GM23248 (cell line): ENCODE results near the gene MOAP1. TPM values are rescaled to one million over a fixed set of nuclear protein-coding genes. Genes with fewer than 3 reads are reported as not detected.
"Not testable (repeated sequence)": the region's sequence is repeated elsewhere in the genome, so short reads cannot be mapped to it uniquely, and the experiment has no call there.

Experiments
- DNase-seq: peaks from one replicate; pipeline ENCODE4 v3.0.0-alpha.2; 2015
- H2AFZ ChIP-seq: fragments of 200-600 bp; sonication (generic); 2 replicates; pipeline ENCODE4 v1.6.1; 2016; ENCODE audit warnings: antibody characterized with exemption
- H3F3A ChIP-seq: fragments of 200-600 bp; sonication (generic); 2 replicates; pipeline ENCODE4 v1.6.1; 2016; ENCODE audit warnings: mild to moderate bottlenecking, antibody characterized with exemption, mixed run types; ENCODE audit not compliant: insufficient read depth
- H3K27ac ChIP-seq: fragments of 200-600 bp; sonication (generic); 2 replicates; pipeline ENCODE4 v1.5.1; 2016; ENCODE audit warnings: mild to moderate bottlenecking
- H3K27me3 ChIP-seq: fragments of 200-600 bp; sonication (generic); replicated peaks from 2 replicates; pipeline ENCODE4 v1.6.1; 2016; ENCODE audit warnings: mild to moderate bottlenecking; ENCODE audit not compliant: insufficient read depth
- H3K36me3 ChIP-seq: fragments of 200-600 bp; sonication (generic); 2 replicates; pipeline ENCODE4 v1.6.1; 2016; ENCODE audit warnings: low read depth, mild to moderate bottlenecking
- H3K4me1 ChIP-seq: fragments of 200-600 bp; sonication (generic); 2 replicates; pipeline ENCODE4 v1.6.1; 2016; ENCODE audit warnings: mild to moderate bottlenecking; ENCODE audit not compliant: insufficient read depth
- H3K4me2 ChIP-seq: fragments of 200-600 bp; sonication (generic); one replicate; pipeline ENCODE4 v1.6.1; 2016; ENCODE audit warnings: mild to moderate bottlenecking; ENCODE audit not compliant: unreplicated experiment
- H3K4me3 ChIP-seq: fragments of 200-600 bp; sonication (generic); 2 replicates; pipeline ENCODE4 v1.5.1; 2016; ENCODE audit warnings: mild to moderate bottlenecking
- H3K79me2 ChIP-seq: fragments of 200-600 bp; sonication (generic); 2 replicates; pipeline ENCODE4 v1.6.1; 2016; ENCODE audit warnings: mild to moderate bottlenecking; ENCODE audit not compliant: insufficient read depth
- H3K9ac ChIP-seq: fragments of 200-600 bp; sonication (generic); 2 replicates; pipeline ENCODE4 v1.6.1; 2016; ENCODE audit warnings: mild to moderate bottlenecking
- H3K9me2 ChIP-seq: fragments of 200-600 bp; sonication (generic); 2 replicates; pipeline ENCODE4 v1.6.1; 2016; ENCODE audit warnings: mixed run types, mild to moderate bottlenecking, moderate library complexity; ENCODE audit not compliant: insufficient read depth
- H3K9me3 ChIP-seq: fragments of 200-600 bp; sonication (generic); one replicate; pipeline ENCODE4 v1.6.1; 2017; ENCODE audit warnings: low read depth
- H4K20me1 ChIP-seq: fragments of 200-600 bp; sonication (generic); 2 replicates; pipeline ENCODE4 v1.6.0; 2016; ENCODE audit not compliant: insufficient read depth
- EZH2 ChIP-seq: fragments of 200-600 bp; sonication (generic); IDR thresholded peaks from 2 replicates; pipeline ENCODE4 v1.6.1; 2018; ENCODE audit warnings: antibody characterized with exemption, mild to moderate bottlenecking; ENCODE audit not compliant: insufficient read depth, poor library complexity, severe bottlenecking
- EZH2phosphoT487 ChIP-seq: fragments of 200-600 bp; sonication (generic); IDR thresholded peaks from 2 replicates; pipeline ENCODE4 v1.6.1; 2018; ENCODE audit warnings: antibody characterized with exemption, moderate library complexity, mild to moderate bottlenecking, low read depth; ENCODE audit not compliant: insufficient read depth
- WGBS, 2 experiments: methylation state at CpG; one replicate each; pipeline ENCODE4 v1.1.6; 2015 to 2017; ENCODE audit warnings: low lambda C conversion rate in 2 of 2, low coverage in 1 of 2; ENCODE audit errors: missing lambda C conversion rate in 2 of 2; 5-methylcytosine and 5-hydroxymethylcytosine counted together
- in situ Hi-C: fragments of 300-500 bp; cut with MboI; formaldehyde crosslinking; loops from 2 replicates; pipeline ENCODE4 v1.15.0; 2020
- polyA plus RNA-seq: library from polyadenylated mRNA; unstranded; fragments of >200 nt; fragmentation: Nextera tagmentation; extraction: Ambion mirVana; gene quantifications from 2 replicates; pipeline ENCODE4 v1.2.1, GENCODE V29; 2016
- total RNA-seq: library from RNA; depleted of rRNA; stranded (reverse); fragments of >200 nt; shearing (Covaris generic); gene quantifications from 2 replicates; pipeline ENCODE4 v1.2.3, GENCODE V29; 2014

The MOAP1 gene
- total and polyA plus RNA-seq, 2 experiments from 2014 or later, result 9.8 to 18.3 TPM

DNA sequence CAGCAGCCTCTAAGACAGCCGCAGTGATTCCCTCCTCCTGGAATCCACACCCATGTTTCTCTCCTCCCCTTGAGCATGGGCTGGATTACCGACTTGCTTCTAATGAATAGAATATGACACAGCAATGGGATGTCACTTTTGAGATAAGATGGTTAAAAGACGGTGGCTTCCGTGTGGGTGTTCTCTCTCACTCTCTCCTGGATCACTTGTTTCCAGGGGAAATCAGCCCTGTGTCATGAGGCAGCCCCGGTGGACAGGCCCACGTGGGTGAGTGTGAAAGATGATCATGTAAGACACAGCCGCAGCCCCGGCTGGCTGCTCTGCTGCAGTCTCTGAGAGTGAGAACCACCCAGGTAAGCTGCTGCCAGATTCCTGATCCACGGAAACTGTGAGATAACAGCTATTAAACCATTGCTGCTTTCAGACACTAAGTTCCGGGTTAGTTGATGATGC, 10.7 kb downstream of the MOAP1 start:
- no peaks in the 10 kb centered on the region for H3F3A ChIP-seq
- H3K27me3 ChIP-seq, result no peaks in the 10 kb centered on the region
- H3K4me1 ChIP-seq, result no peaks in the 10 kb centered on the region
- H3K4me3 ChIP-seq, result no peak overlapping the region
- WGBS, 2 experiments, result 14 to 20% methylated on average over 10 of the region's 10 CpGs
- H3K79me2 ChIP-seq, result no peaks in the 10 kb centered on the region
- H3K36me3 ChIP-seq, result no peaks in the 10 kb centered on the region
- no peaks in the 10 kb centered on the region for H3K9me2 ChIP-seq
- H3K4me2 ChIP-seq, result peak overlapping the region; percentile 23
- H3K27ac ChIP-seq, result no peak overlapping the region
- TF ChIP-seq EZH2 (no peak), EZH2phosphoT487 (no peak)
- DNase-seq, result peak; percentile 52
- H2AFZ ChIP-seq, result peak overlapping the region; percentile 75
- H3K9me3 ChIP-seq, result no peaks in the 10 kb centered on the region
- in situ Hi-C loops, result no loop called here
- no peak overlapping the region for H3K9ac ChIP-seq
- no peaks in the 10 kb centered on the region for H4K20me1 ChIP-seq

GRCh38 chr14:93171376-93171775, 13.3 kb downstream of the MOAP1 start:
- Histone ChIP-seq H3K9me2 (no peaks in the 10 kb centered on the region), H3K79me2 (no peaks in the 10 kb centered on the region), H2AFZ (no peak overlapping the region), H3K9me3 (no peaks in the 10 kb centered on the region), H3K9ac (no peak overlapping the region), H3F3A (no peaks in the 10 kb centered on the region), H3K36me3 (no peaks in the 10 kb centered on the region), H4K20me1 (no peaks in the 10 kb centered on the region), H3K27ac (no peak overlapping the region), H3K4me2 (no peak overlapping the region), H3K27me3 (no peaks in the 10 kb centered on the region), H3K4me3 (no peak overlapping the region), H3K4me1 (no peaks in the 10 kb centered on the region)
- no peak for DNase-seq
- in situ Hi-C loops, result no loop called here
- TF ChIP-seq EZH2phosphoT487 (no peak), EZH2 (no peak)
- WGBS, 2 experiments, result 92 to 93% methylated on average over 4 of the region's 4 CpGs

DNA sequence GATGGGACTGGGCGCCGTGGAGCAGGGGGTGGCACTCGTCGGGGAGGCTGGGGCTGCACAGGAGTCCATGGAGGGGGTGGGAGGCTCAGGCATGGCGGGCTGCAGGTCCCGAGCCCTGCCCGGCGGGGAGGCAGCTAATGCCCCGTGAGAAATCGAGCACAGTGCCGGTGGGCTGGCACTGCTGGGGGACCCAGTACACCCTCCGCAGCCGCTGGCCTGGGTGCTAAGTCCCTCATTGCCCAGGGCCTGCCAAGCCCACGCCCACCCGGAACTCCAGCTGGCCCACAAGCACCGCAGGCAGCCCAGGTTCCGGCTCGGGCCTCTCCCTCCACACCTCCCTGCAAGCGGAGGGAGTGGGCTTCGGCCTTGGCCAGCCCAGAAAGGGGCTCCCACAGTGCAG, 14.6 kb downstream of the MOAP1 start:
- H3K27me3 ChIP-seq, H3K4me2 ChIP-seq, H3K9me2 ChIP-seq, H3K9me3 ChIP-seq, H3K4me1 ChIP-seq, H3K27ac ChIP-seq, H3K79me2 ChIP-seq, DNase-seq, H3F3A ChIP-seq, H3K36me3 ChIP-seq, H2AFZ ChIP-seq, H3K4me3 ChIP-seq, H3K9ac ChIP-seq, in situ Hi-C loops, H4K20me1 ChIP-seq: not testable (repeated sequence)
- WGBS, 2 experiments, result 88 to 89% methylated on average over 5 to 17 of the region's 20 CpGs

DNA sequence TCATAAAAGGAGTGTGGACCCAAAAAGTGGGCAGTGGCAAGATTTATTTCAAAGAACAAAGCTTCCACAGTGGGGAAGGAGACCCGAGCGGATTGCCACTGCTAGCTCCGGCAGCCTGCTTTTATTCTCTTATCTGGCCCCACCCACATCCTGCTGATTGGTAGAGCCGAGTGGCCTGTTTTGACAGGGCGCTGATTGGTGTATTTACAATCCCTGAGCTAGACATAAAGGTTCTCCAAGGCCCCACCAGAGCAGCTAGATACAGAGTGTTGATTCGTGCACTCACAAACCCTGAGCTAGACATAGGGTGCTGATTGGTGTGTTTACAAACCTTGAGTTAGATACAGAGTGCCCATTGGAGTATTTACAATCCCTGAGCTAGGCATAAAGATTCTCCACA, 15.1 kb downstream of the MOAP1 start:
- H3K27me3 ChIP-seq, H4K20me1 ChIP-seq, H3K36me3 ChIP-seq, H3K4me1 ChIP-seq, H2AFZ ChIP-seq, H3K4me3 ChIP-seq, H3K79me2 ChIP-seq, in situ Hi-C loops, DNase-seq, H3K27ac ChIP-seq, H3K4me2 ChIP-seq, H3K9me2 ChIP-seq, H3K9ac ChIP-seq, H3K9me3 ChIP-seq, H3F3A ChIP-seq: not testable (repeated sequence)
- WGBS, 2 experiments, result 82 to 84% methylated on average over 6 of the region's 6 CpGs

DNA sequence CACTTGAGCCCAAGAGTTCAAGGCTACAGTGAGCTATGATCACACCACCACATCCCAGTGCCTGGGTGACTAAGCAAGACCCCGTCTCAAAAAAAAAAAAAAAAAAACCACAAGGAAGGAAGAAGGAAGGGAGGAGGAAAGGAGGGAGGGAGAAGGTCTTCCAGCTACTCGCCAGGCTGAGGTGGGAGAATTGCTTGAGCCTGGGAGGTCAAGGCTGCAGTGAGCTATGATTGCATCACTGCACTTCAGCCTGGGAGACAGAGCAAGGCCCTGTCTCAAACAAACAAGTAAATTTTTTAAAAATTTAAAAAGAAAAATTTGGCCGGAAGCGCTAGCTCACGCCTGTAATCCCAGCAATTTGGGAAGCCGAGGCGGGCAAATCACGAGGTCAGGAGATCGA, 16.1 kb downstream of the MOAP1 start:
- H3K4me3 ChIP-seq, DNase-seq, H3K4me1 ChIP-seq, H3K36me3 ChIP-seq, H3K27ac ChIP-seq, H3K27me3 ChIP-seq, H3K9me2 ChIP-seq, H2AFZ ChIP-seq, in situ Hi-C loops, H3K9ac ChIP-seq, H3K79me2 ChIP-seq, H3K4me2 ChIP-seq, H3F3A ChIP-seq, H4K20me1 ChIP-seq, H3K9me3 ChIP-seq: not testable (repeated sequence)
- 82 to 83% methylated on average over 9 of the region's 9 CpGs for WGBS, 2 experiments

GRCh38 chr14:93165271-93166265, 19.1 kb downstream of the MOAP1 start:
- WGBS, 2 experiments, result 61% methylated on average over 26 of the region's 26 CpGs

More at GRCh38 chr14:93165271-93166265, 19.1 kb downstream of the MOAP1 start:
- H3K36me3 ChIP-seq, DNase-seq, H2AFZ ChIP-seq, H3K4me3 ChIP-seq, H3K27me3 ChIP-seq, H3K9ac ChIP-seq, H3K79me2 ChIP-seq, H3K4me1 ChIP-seq, H3K27ac ChIP-seq, H3K4me2 ChIP-seq, H3K9me2 ChIP-seq, H4K20me1 ChIP-seq, H3F3A ChIP-seq, H3K9me3 ChIP-seq, in situ Hi-C loops: not testable (repeated sequence)
